ENCODE results near the gene LPCAT2.

DNA sequence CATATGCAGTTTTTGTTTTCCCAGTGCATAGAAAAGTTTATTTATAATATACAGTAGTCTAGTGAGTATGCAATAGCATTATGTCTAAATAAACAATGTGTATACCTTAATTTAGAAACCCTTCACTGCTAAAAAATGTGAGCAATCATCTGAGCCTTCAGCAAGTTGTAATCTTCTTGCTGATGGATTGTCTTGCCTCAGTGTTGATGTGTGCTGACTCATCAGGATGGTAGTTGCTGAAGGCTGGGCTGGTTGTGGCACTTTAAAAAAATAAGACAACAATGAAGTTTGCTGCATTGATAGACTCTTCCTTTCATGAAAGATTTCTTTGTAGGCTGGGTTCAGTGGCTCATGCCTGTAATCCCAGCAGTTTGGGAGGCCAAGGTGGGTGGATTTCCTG lies 43.7 kb downstream of the LPCAT2 start:
- no peak for TF ChIP-seq POLR2A (IDR thresholded peaks at IDR 0.05)
- TF ChIP-seq, protein P1, sequence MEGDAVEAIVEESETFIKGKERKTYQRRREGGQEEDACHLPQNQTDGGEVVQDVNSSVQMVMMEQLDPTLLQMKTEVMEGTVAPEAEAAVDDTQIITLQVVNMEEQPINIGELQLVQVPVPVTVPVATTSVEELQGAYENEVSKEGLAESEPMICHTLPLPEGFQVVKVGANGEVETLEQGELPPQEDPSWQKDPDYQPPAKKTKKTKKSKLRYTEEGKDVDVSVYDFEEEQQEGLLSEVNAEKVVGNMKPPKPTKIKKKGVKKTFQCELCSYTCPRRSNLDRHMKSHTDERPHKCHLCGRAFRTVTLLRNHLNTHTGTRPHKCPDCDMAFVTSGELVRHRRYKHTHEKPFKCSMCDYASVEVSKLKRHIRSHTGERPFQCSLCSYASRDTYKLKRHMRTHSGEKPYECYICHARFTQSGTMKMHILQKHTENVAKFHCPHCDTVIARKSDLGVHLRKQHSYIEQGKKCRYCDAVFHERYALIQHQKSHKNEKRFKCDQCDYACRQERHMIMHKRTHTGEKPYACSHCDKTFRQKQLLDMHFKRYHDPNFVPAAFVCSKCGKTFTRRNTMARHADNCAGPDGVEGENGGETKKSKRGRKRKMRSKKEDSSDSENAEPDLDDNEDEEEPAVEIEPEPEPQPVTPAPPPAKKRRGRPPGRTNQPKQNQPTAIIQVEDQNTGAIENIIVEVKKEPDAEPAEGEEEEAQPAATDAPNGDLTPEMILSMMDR (IDR thresholded peaks at IDR 0.05), result no peak
